NCI-H1694 treated with DMSO at 0.1 percent for 48 hours (cell line): ENCODE results near the gene P3R3URF.
A peak's percentile ranks its signal among the peaks of the same experiment; 100 is the strongest.

Source experiments
- DNase-seq: peaks from one replicate; lab custom pipeline; 2025; lab: John Stamatoyannopoulos, UW

P3R3URF gene

DNA sequence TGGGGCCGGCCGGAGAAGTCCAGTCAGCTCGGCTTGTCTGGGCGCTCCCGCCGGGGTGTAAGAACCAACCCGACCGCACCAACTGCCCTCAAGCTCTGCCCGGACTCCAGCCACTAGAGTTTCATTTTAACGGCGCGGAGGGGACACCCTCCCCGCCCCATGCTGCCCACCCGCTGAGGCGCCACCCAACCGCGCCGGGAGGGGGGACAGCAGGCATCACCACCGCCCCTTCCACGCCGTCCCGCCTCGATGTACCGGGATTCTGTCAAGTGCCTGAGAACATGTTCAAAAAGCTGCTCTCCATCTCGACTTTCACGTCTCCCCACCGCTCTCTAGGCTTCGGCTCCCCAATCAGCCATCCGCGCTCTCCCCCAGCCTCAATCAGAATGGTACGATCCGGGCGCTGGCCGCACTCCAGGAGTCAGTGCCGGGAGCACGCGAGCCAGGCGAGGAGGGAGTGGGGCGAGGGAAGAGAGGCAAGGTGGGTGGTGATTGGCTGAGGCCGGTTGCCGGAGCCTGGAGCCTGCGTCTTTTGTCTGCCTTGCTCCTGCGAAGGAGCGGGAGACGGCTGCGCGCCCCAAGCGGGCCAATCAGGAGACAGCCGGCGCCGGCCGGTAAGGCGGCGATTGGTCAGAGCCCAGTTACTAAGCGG, 43.6 kb downstream of the P3R3URF start, which contains the start of gene PIK3R3:
PIK3R3 (minus strand) TSS at position 101 of the 652 bp plus-strand sequence. CDS start 677 bp downstream, outside the sequence.
- DNase-seq = peak; percentile 93

GRCh38 chr1:46131712-46132528, 44.4 kb downstream of the P3R3URF start:
- peak; percentile 75 for DNase-seq

GRCh38 chr1:46131093-46131492, 45.2 kb downstream of the P3R3URF start:
- DNase-seq = peak; percentile 14

- DNase-seq = peak; percentile 28
Measured at GRCh38 chr1:46130606-46131005, 45.7 kb downstream of the P3R3URF start.

DNA sequence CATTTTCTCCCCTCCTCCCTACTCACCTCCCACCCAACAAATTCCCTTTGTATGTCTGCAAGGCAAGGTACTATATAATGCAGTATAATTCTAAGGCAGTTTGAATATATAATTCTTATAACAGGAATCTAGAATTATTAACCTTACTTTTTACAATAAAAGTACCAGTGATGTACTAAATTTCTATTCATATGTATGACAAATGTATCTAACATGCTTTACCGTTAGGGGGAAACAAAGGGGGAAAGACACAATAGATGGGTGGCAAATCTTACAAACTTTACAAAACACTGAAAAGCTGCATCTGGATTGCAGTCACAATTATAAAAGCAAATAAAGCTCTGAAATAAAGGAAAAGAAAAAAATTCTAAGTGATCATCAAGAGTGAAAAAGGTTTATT, 46.2 kb downstream of the P3R3URF start:
- DNase-seq = no peak

GRCh38 chr1:46128344-46128743, 47.9 kb downstream of the P3R3URF start:
- no peak for DNase-seq
